ENCODE data around the gene DDX39B.
"Not testable (repeated sequence)": the region's sequence is repeated elsewhere in the genome, so short reads cannot be mapped to it uniquely, and the experiment has no call there.

The DDX39B gene

GRCh38 chr6:31525932-31526591, 15.7 kb downstream of the DDX39B start:
- DNase-seq = no peak

GRCh38 chr6:31525553-31525931, 16.3 kb downstream of the DDX39B start:
- no peak for DNase-seq

GRCh38 chr6:31521835-31522234, 20.0 kb downstream of the DDX39B start:
- no peak for DNase-seq

- DNase-seq = no peak
Measured at GRCh38 chr6:31513456-31514165, 28.2 kb downstream of the DDX39B start.

- no peak for DNase-seq
Measured at GRCh38 chr6:31510007-31510406, 31.8 kb downstream of the DDX39B start.

- not testable (repeated sequence) for DNase-seq
Measured at GRCh38 chr6:31509036-31509435, 32.8 kb downstream of the DDX39B start.

GRCh38 chr6:31502586-31502985, 39.2 kb downstream of the DDX39B start:
- DNase-seq = no peak

- not testable (repeated sequence) for DNase-seq
Measured at GRCh38 chr6:31499648-31500047, 42.2 kb downstream of the DDX39B start.

- DNase-seq = no peak
Measured at GRCh38 chr6:31498748-31499147, 43.1 kb downstream of the DDX39B start.

GRCh38 chr6:31497531-31498476, 44.0 kb downstream of the DDX39B start, which contains the start of gene MICB:
MICB (plus strand) TSS chr6:31498145; CDS start chr6:31498194, 49 bp downstream.
- DNase-seq = peak; percentile 92

GRCh38 chr6:31496826-31497225, 45.0 kb downstream of the DDX39B start:
- DNase-seq = not testable (repeated sequence)

GRCh38 chr6:31495580-31495979, 46.2 kb downstream of the DDX39B start:
- DNase-seq = no peak

GRCh38 chr6:31493875-31494694, 47.7 kb downstream of the DDX39B start:
- DNase-seq = peak; percentile 78

GRCh38 chr6:31493550-31493874, 48.3 kb downstream of the DDX39B start:
- DNase-seq = not testable (repeated sequence)

GRCh38 chr6:31490115-31490873, 51.5 kb downstream of the DDX39B start:
- no peak for DNase-seq

GRCh38 chr6:31489086-31489485, 52.7 kb downstream of the DDX39B start:
- no peak for DNase-seq

- not testable (repeated sequence) for DNase-seq
Measured at GRCh38 chr6:31487674-31488073, 54.1 kb downstream of the DDX39B start.

- DNase-seq = not testable (repeated sequence)
Measured at GRCh38 chr6:31486065-31486837, 55.6 kb downstream of the DDX39B start.

GRCh38 chr6:31485055-31485454, 56.7 kb downstream of the DDX39B start:
- DNase-seq = no peak

- no peak for DNase-seq
Measured at GRCh38 chr6:31483392-31483791, 58.4 kb downstream of the DDX39B start.

- no peak for DNase-seq
Measured at GRCh38 chr6:31480574-31480973, 61.2 kb downstream of the DDX39B start.

All from CD4-positive, alpha-beta T cell treated with Interleukin-6 for 4 hours (primary cell).